ENCODE data around the gene UBE2J2.
A peak's percentile ranks its signal among the peaks of the same experiment; 100 is the strongest.

The UBE2J2 gene

GRCh38 chr1:1304331-1305299, 31.0 kb upstream of the UBE2J2 start:
- peaks cover 4% of the 10 kb centered on the region for H3K36me3 ChIP-seq (ENCODE audit: control insufficient read depth, low read length)
- H4K20me1 ChIP-seq (ENCODE audit: control insufficient read depth, insufficient read depth, low read depth, low read length), result no peaks in the 10 kb centered on the region
- no peak for TF ChIP-seq CTCF (IDR thresholded peaks at IDR 0.05; ENCODE audit: low read depth, low read length, poor library complexity, severe bottlenecking)
- TF ChIP-seq EZH2phosphoT487 (IDR thresholded peaks at IDR 0.05; ENCODE audit: borderline replicate concordance, low read length), result no peak
- H3K27ac ChIP-seq (ENCODE audit: low read depth, low read length), result peak overlapping the region; percentile 55
- H3K4me2 ChIP-seq (ENCODE audit: low read length), result peak overlapping the region; percentile 84
- no peaks in the 10 kb centered on the region for H3K9me2 ChIP-seq (replicated peaks; ENCODE audit: control insufficient read depth, low read length)
- no peaks in the 10 kb centered on the region for H3K27me3 ChIP-seq (ENCODE audit: control insufficient read depth, low read length)
- peak overlapping the region; percentile 79 for H3K4me3 ChIP-seq (ENCODE audit: low read length)
- peaks cover 31% of the 10 kb centered on the region for H3K4me1 ChIP-seq (ENCODE audit: control insufficient read depth, low read length)
- H3F3A ChIP-seq (ENCODE audit: control insufficient read depth, insufficient read depth), result no peaks in the 10 kb centered on the region
- no peaks in the 10 kb centered on the region for H3K9me3 ChIP-seq (ENCODE audit: control insufficient read depth, insufficient read depth, low read length)
- peaks cover 31% of the 10 kb centered on the region for H3K79me2 ChIP-seq (ENCODE audit: control insufficient read depth, low read length)

- Histone ChIP-seq H3K4me1 (ENCODE audit: control insufficient read depth, low read length) (peaks cover 27% of the 10 kb centered on the region), H3K4me3 (ENCODE audit: low read length) (no peak overlapping the region), H4K20me1 (ENCODE audit: control insufficient read depth, insufficient read depth, low read depth, low read length) (no peaks in the 10 kb centered on the region), H3K79me2 (ENCODE audit: control insufficient read depth, low read length) (peaks cover 22% of the 10 kb centered on the region), H3K9me3 (ENCODE audit: control insufficient read depth, insufficient read depth, low read length) (no peaks in the 10 kb centered on the region), H3K36me3 (ENCODE audit: control insufficient read depth, low read length) (no peaks in the 10 kb centered on the region), H3K27ac (ENCODE audit: low read depth, low read length) (no peak overlapping the region), H3F3A (ENCODE audit: control insufficient read depth, insufficient read depth) (no peaks in the 10 kb centered on the region), H3K27me3 (ENCODE audit: control insufficient read depth, low read length) (no peaks in the 10 kb centered on the region), H3K4me2 (ENCODE audit: low read length) (no peak overlapping the region), H3K9me2 (replicated peaks; ENCODE audit: control insufficient read depth, low read length) (no peaks in the 10 kb centered on the region)
- no peak for TF ChIP-seq CTCF (IDR thresholded peaks at IDR 0.05; ENCODE audit: low read depth, low read length, poor library complexity, severe bottlenecking)
- TF ChIP-seq EZH2phosphoT487 (IDR thresholded peaks at IDR 0.05; ENCODE audit: borderline replicate concordance, low read length), result no peak
Measured at GRCh38 chr1:1303736-1304135, 30.1 kb upstream of the UBE2J2 start.

- Histone ChIP-seq H3K4me2 (ENCODE audit: low read length) (no peak overlapping the region), H3F3A (ENCODE audit: control insufficient read depth, insufficient read depth) (no peaks in the 10 kb centered on the region), H3K36me3 (ENCODE audit: control insufficient read depth, low read length) (no peaks in the 10 kb centered on the region), H3K9me3 (ENCODE audit: control insufficient read depth, insufficient read depth, low read length) (no peaks in the 10 kb centered on the region), H3K4me1 (ENCODE audit: control insufficient read depth, low read length) (peaks cover 27% of the 10 kb centered on the region), H3K4me3 (ENCODE audit: low read length) (no peak overlapping the region), H3K9me2 (replicated peaks; ENCODE audit: control insufficient read depth, low read length) (no peaks in the 10 kb centered on the region), H4K20me1 (ENCODE audit: control insufficient read depth, insufficient read depth, low read depth, low read length) (no peaks in the 10 kb centered on the region), H3K79me2 (ENCODE audit: control insufficient read depth, low read length) (peaks cover 20% of the 10 kb centered on the region), H3K27ac (ENCODE audit: low read depth, low read length) (no peak overlapping the region), H3K27me3 (ENCODE audit: control insufficient read depth, low read length) (no peaks in the 10 kb centered on the region)
- TF ChIP-seq EZH2phosphoT487 (IDR thresholded peaks at IDR 0.05; ENCODE audit: borderline replicate concordance, low read length) (no peak), CTCF (IDR thresholded peaks at IDR 0.05; ENCODE audit: low read depth, low read length, poor library complexity, severe bottlenecking) (no peak)
Measured at GRCh38 chr1:1302951-1303509, 29.4 kb upstream of the UBE2J2 start.
